ENCODE results near the gene PCSK9. TPM values are rescaled to one million over a fixed set of nuclear protein-coding genes. Genes with fewer than 3 reads are reported as not detected.
A peak's percentile ranks its signal among the peaks of the same experiment; 100 is the strongest.

Gene PCSK9
- total and polyA plus RNA-seq, 2 of the 13 experiments (the other 11 are each of a cell fraction or from before 2014, with no cell fraction given): 33.3 to 80.5 TPM

GRCh38 chr1:55038974-55039341, 390 bp upstream of the PCSK9 start:
- H3K36me3 ChIP-seq (replicated peaks in 1 of 2; ENCODE audit: control insufficient read depth in 1 of 2, insufficient read depth in 2 of 2, low read length in 2 of 2): peaks cover 0 to 2% of the 10 kb centered on the region in 2 experiments; a peak in 3 of 5 replicates
- POLR2A ChIA-PET: no interaction called here
- H3K27ac ChIP-seq (ENCODE audit: extremely low read length, insufficient read depth, low read length): peak overlapping the region; percentile 82
- ATAC-seq (no peak), FAIRE-seq (peak; percentile 26), DNase-seq (ENCODE audit: low spot score) (no peak)
- intact Hi-C loops (cut with micrococcal nuclease; ENCODE audit: unreplicated experiment) (no loop called here), in situ Hi-C loops (cut with HindIII; ENCODE audit: extremely low pct_ligation_motif_present, low pct_unique_long_range_greater_than_20kb) (no loop called here)
- peak overlapping the region; percentile 69 to 87 (median 76) for H3K4me3 ChIP-seq (replicated peaks in 1 of 3; ENCODE audit: insufficient read depth in 1 of 3, low read depth in 2 of 3, low read length in 3 of 3)
- peaks cover 49% of the 10 kb centered on the region for H3K79me2 ChIP-seq (ENCODE audit: insufficient read depth, low read length)
- H4K20me1 ChIP-seq (ENCODE audit: insufficient read depth, low read length): peaks cover 27% of the 10 kb centered on the region
- H3K4me1 ChIP-seq (ENCODE audit: insufficient read depth, low read length): peaks cover 78% of the 10 kb centered on the region
- H3K4me2 ChIP-seq (ENCODE audit: low read depth, low read length): peak overlapping the region; percentile 94
- H3K9ac ChIP-seq (ENCODE audit: insufficient read depth, low read depth, low read length): peak overlapping the region; percentile 77
- 3% methylated on average over 9 of the region's 9 CpGs for WGBS (ENCODE audit: low lambda C conversion rate)
- no peaks in the 10 kb centered on the region for H3K9me3 ChIP-seq (ENCODE audit: low read length)
- peaks cover 0 to 1% of the 10 kb centered on the region in 2 experiments; a peak in 1 of 5 replicates for H3K27me3 ChIP-seq (ENCODE audit: control insufficient read depth in 1 of 2, insufficient read depth in 2 of 2, low read length in 2 of 2)
- H2AFZ ChIP-seq (ENCODE audit: low read length): no peak overlapping the region
- no TSS peak for BruUV-seq (replicated peaks)
- CTCF ChIA-PET (ENCODE audit: low intra/inter-chr PET ratio, low total read pairs): no interaction called here
- no peak for TF ChIP-seq BCLAF1 (IDR thresholded peaks at IDR 0.05)
- no peak for TF ChIP-seq TARDBP (CRISPR knock-in tag; IDR thresholded peaks at IDR 0.05)
- TF ChIP-seq RAD51 (IDR thresholded peaks at IDR 0.05; ENCODE audit: borderline replicate concordance): no peak
- TF ChIP-seq ZNF639 (CRISPR knock-in tag; conservative IDR thresholded peaks at IDR 0.05): no peak
- TF ChIP-seq ZFP82 (CRISPR knock-in tag; IDR thresholded peaks at IDR 0.05; ENCODE audit: borderline replicate concordance): 0 out of 2 replicates have a peak, but pooled peaks have one; percentile 2
- no peak for TF ChIP-seq ZHX2 (IDR thresholded peaks at IDR 0.05; ENCODE audit: low read depth)
- no peak for TF ChIP-seq ZHX2 (CRISPR knock-in tag; IDR thresholded peaks at IDR 0.05; ENCODE audit: borderline replicate concordance)
- TF ChIP-seq E2F5 (CRISPR knock-in tag; conservative IDR thresholded peaks at IDR 0.05): no peak
- 0 out of 2 replicates have a peak, but pooled peaks have one; percentile 3 for TF ChIP-seq ZNF510 (CRISPR knock-in tag; IDR thresholded peaks at IDR 0.05; ENCODE audit: low read depth)
- no peak for TF ChIP-seq ZSCAN29 (CRISPR knock-in tag; conservative IDR thresholded peaks at IDR 0.05)
